C4-2B (cell line): ENCODE measurements around the gene ATP2B2.

Experiments
- ZFX ChIP-seq: fragments of 450-650 bp; IDR thresholded peaks from 2 replicates; pipeline ENCODE4 v1.6.1; 2017
- TF ChIP-seq, protein P1 (sequence below): fragments of 450-650 bp; conservative IDR thresholded peaks from 2 replicates; pipeline ENCODE4 v1.5.1; 2017; ENCODE audit warnings: mild to moderate bottlenecking

- TF ChIP-seq, protein P1, sequence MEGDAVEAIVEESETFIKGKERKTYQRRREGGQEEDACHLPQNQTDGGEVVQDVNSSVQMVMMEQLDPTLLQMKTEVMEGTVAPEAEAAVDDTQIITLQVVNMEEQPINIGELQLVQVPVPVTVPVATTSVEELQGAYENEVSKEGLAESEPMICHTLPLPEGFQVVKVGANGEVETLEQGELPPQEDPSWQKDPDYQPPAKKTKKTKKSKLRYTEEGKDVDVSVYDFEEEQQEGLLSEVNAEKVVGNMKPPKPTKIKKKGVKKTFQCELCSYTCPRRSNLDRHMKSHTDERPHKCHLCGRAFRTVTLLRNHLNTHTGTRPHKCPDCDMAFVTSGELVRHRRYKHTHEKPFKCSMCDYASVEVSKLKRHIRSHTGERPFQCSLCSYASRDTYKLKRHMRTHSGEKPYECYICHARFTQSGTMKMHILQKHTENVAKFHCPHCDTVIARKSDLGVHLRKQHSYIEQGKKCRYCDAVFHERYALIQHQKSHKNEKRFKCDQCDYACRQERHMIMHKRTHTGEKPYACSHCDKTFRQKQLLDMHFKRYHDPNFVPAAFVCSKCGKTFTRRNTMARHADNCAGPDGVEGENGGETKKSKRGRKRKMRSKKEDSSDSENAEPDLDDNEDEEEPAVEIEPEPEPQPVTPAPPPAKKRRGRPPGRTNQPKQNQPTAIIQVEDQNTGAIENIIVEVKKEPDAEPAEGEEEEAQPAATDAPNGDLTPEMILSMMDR, result no peak
- no peak for TF ChIP-seq ZFX
Measured at GRCh38 chr3:10376353-10376752, 129.0 kb downstream of the ATP2B2 start.
